ENCODE data around the gene SAA4.

DNA sequence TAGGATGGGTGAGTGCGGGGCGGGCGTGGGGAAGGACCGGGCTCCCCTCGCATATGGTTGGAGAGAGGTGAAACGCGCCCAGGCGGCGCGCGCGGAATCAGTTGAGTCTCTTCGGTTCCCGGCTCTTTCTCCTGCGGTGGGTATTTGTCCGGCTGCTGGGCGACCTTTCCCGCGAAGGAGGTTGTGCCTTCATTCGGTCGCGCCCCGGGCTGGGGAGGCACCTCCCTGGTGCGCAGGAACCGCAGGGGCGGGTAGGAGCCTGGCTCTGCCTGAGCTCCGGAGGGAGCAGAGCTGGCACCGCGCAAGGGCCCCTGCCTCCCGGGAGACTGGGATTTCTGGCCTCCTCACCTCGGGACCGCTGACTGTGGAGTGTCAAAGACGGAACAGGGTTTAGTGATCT, 27.5 kb downstream of the SAA4 start:
- TF ChIP-seq, protein P1, sequence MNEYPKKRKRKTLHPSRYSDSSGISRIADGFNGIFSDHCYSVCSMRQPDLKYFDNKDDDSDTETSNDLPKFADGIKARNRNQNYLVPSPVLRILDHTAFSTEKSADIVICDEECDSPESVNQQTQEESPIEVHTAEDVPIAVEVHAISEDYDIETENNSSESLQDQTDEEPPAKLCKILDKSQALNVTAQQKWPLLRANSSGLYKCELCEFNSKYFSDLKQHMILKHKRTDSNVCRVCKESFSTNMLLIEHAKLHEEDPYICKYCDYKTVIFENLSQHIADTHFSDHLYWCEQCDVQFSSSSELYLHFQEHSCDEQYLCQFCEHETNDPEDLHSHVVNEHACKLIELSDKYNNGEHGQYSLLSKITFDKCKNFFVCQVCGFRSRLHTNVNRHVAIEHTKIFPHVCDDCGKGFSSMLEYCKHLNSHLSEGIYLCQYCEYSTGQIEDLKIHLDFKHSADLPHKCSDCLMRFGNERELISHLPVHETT (tag by site-specific recombination; IDR thresholded peaks at IDR 0.05): no peak
- TF ChIP-seq ZNF10 (tag by site-specific recombination; IDR thresholded peaks at IDR 0.05): no peak
- TF ChIP-seq, protein P2, sequence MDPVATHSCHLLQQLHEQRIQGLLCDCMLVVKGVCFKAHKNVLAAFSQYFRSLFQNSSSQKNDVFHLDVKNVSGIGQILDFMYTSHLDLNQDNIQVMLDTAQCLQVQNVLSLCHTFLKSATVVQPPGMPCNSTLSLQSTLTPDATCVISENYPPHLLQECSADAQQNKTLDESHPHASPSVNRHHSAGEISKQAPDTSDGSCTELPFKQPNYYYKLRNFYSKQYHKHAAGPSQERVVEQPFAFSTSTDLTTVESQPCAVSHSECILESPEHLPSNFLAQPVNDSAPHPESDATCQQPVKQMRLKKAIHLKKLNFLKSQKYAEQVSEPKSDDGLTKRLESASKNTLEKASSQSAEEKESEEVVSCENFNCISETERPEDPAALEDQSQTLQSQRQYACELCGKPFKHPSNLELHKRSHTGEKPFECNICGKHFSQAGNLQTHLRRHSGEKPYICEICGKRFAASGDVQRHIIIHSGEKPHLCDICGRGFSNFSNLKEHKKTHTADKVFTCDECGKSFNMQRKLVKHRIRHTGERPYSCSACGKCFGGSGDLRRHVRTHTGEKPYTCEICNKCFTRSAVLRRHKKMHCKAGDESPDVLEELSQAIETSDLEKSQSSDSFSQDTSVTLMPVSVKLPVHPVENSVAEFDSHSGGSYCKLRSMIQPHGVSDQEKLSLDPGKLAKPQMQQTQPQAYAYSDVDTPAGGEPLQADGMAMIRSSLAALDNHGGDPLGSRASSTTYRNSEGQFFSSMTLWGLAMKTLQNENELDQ (tag by site-specific recombination; IDR thresholded peaks at IDR 0.05; ENCODE audit: low read depth): no peak
- TF ChIP-seq, protein P3, sequence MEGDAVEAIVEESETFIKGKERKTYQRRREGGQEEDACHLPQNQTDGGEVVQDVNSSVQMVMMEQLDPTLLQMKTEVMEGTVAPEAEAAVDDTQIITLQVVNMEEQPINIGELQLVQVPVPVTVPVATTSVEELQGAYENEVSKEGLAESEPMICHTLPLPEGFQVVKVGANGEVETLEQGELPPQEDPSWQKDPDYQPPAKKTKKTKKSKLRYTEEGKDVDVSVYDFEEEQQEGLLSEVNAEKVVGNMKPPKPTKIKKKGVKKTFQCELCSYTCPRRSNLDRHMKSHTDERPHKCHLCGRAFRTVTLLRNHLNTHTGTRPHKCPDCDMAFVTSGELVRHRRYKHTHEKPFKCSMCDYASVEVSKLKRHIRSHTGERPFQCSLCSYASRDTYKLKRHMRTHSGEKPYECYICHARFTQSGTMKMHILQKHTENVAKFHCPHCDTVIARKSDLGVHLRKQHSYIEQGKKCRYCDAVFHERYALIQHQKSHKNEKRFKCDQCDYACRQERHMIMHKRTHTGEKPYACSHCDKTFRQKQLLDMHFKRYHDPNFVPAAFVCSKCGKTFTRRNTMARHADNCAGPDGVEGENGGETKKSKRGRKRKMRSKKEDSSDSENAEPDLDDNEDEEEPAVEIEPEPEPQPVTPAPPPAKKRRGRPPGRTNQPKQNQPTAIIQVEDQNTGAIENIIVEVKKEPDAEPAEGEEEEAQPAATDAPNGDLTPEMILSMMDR (tag by site-specific recombination; IDR thresholded peaks at IDR 0.05): no peak
- no peak for TF ChIP-seq KLF7 (tag by site-specific recombination; IDR thresholded peaks at IDR 0.05; ENCODE audit: borderline replicate concordance)
- no peak for TF ChIP-seq ZNF16 (tag by site-specific recombination; IDR thresholded peaks at IDR 0.05; ENCODE audit: low read depth)
- no peak for TF ChIP-seq ZNF501 (tag by site-specific recombination; IDR thresholded peaks at IDR 0.05)

Data from HEK293 (cell line).